Activated naive CD8-positive, alpha-beta T cell (primary cell): ENCODE results near the gene GTF2H3.

Experiments
- H3K27ac Mint-ChIP-seq: one replicate; pipeline ENCODE4 v1.8.0; 2021; ENCODE audit warnings: mixed read lengths
- H3K27me3 Mint-ChIP-seq: one replicate; pipeline ENCODE4 v1.8.0; 2021; ENCODE audit warnings: mixed read lengths
- H3K36me3 Mint-ChIP-seq: one replicate; pipeline ENCODE4 v1.8.0; 2021; ENCODE audit warnings: mixed read lengths
- H3K4me1 Mint-ChIP-seq: one replicate; pipeline ENCODE4 v1.8.0; 2021; ENCODE audit warnings: low read depth, mixed read lengths
- H3K4me3 Mint-ChIP-seq: one replicate; pipeline ENCODE4 v1.8.0; 2021; ENCODE audit warnings: mild to moderate bottlenecking, mixed read lengths
- H3K9me3 Mint-ChIP-seq: one replicate; pipeline ENCODE4 v1.8.0; 2021; ENCODE audit warnings: low read depth, mixed read lengths

The GTF2H3 gene

DNA sequence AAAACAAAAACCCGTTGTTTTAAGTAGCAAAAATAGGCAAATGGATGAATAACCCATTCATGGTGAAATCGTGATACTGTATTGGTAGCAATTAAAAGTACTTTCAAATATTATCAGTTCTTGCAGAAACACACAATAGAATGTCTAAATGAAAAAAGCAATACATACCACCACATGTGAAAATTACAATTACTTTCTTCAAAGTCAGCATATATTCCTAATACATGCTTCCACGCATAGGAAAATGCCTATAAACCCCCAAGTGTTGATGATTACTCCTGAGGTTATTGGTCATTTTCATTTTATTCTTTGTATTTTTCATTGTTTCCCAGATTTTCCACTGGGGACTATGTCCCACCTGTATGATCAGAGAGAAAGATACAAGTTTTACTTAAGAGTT is 16.5 kb upstream of the GTF2H3 start:
- Mint-ChIP-seq H3K4me3 (no peak overlapping the region), H3K27me3 (no peaks in the 10 kb centered on the region), H3K27ac (no peak overlapping the region), H3K9me3 (no peaks in the 10 kb centered on the region), H3K36me3 (peaks cover 12% of the 10 kb centered on the region), H3K4me1 (peaks cover 3% of the 10 kb centered on the region)

DNA sequence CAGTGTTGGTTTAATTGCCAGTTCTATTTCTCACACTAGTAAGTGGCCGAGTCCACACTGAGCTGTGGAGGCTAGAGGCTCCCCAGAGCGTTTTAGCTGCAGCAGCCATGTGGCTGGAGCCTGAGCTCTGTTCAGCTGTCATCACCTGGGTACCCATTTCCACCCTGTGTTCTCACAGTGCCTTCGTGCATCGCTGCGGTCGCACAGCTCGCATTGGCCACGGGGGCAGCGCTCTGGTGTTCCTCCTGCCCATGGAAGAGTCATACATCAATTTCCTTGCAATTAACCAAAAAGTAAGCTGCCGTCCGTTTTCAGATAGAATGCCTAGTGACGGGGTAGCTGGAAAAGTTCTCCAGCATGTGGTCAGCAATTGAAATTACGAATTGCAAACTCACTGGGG is 16.0 kb upstream of the GTF2H3 start:
- no peaks in the 10 kb centered on the region for H3K9me3 Mint-ChIP-seq
- peaks cover 12% of the 10 kb centered on the region for H3K36me3 Mint-ChIP-seq
- H3K27ac Mint-ChIP-seq, result no peak overlapping the region
- no peak overlapping the region for H3K4me3 Mint-ChIP-seq
- no peaks in the 10 kb centered on the region for H3K27me3 Mint-ChIP-seq
- H3K4me1 Mint-ChIP-seq, result peaks cover 3% of the 10 kb centered on the region

DNA sequence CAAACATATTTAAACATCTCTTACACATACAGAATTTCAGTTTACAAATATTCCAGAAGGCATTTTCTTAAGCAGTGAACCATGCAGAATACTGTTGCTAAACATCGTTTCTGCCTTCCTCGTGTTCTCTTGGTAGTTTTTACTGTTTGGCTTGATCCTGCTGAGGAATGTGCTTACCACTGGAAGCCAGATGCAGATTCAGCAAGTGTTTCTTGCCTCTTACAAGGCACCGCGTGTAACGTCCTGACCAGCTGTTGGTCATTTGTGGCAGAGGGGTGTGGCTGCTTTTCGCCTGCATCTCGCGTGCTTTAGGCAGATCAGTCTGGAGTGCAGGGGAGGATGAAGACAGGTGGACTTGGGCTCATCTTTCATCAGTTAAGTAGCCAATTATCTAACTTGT is 12.5 kb upstream of the GTF2H3 start:
- Mint-ChIP-seq H3K27ac (no peak overlapping the region), H3K4me3 (no peak overlapping the region), H3K9me3 (no peaks in the 10 kb centered on the region)

DNA sequence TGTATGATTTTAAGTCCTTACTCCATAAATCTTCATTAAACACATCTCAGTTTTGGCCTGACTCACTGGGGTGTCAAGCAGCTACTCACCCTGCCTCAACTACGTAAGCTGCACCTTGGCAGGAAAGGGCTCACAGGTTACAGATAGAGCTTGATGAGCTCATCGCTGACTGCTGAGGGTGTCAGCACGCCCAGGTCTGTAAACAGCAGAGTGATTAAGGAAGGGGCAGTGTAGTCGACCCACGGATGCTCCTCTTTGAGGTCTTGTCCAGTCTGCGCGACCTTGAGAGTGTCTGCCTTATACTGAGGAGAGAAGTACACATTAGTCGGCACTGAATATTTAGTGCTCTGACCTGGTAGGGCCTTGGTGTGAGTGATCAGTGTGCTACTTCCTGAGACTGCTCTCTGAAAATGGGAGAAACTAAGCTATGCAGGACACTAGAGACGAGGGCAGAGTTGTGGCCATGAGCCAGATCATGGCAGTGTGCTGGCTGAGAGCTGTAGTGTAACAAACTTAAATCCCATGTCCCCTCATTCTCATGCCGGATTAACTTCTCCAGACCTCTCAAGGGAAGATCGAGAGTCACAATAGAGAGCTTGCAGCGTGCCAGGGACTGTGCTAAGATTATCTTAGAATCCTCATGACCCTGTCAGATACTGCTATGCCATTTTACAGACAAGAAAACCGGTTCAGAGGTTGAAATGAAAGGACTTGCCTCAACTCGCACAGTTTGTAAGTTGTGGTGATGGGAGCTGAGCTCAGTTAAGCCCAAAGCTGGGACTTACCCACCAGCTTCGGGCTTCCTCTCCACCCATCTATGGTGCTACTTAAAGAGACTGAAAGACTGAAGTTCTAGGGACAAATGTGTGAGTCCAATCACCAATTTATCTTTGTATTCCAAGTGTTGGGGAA is 11.8 kb upstream of the GTF2H3 start:
- Mint-ChIP-seq H3K36me3 (peaks cover 14% of the 10 kb centered on the region), H3K4me1 (peaks cover 2% of the 10 kb centered on the region), H3K9me3 (no peaks in the 10 kb centered on the region), H3K27ac (no peak overlapping the region), H3K4me3 (no peak overlapping the region), H3K27me3 (no peaks in the 10 kb centered on the region)

More for the DNA sequence above, 12.5 kb upstream of the GTF2H3 start:
- Mint-ChIP-seq H3K36me3 (peaks cover 14% of the 10 kb centered on the region), H3K27me3 (no peaks in the 10 kb centered on the region), H3K4me1 (peaks cover 2% of the 10 kb centered on the region)

- H3K4me1 Mint-ChIP-seq, result peaks cover 35% of the 10 kb centered on the region
- H3K36me3 Mint-ChIP-seq, result peaks cover 5% of the 10 kb centered on the region
- H3K9me3 Mint-ChIP-seq, result no peaks in the 10 kb centered on the region
- no peaks in the 10 kb centered on the region for H3K27me3 Mint-ChIP-seq
- H3K4me3 Mint-ChIP-seq, result peak overlapping the region; percentile 98
- peak overlapping the region; percentile 97 for H3K27ac Mint-ChIP-seq
These were observed 523 bp downstream of the GTF2H3 start for GRCh38 chr12:123634142-123634561.

GRCh38 chr12:123643911-123644310 is 10.3 kb downstream of the GTF2H3 start:
- Mint-ChIP-seq H3K4me1 (peaks cover 4% of the 10 kb centered on the region), H3K27ac (no peak overlapping the region)

DNA sequence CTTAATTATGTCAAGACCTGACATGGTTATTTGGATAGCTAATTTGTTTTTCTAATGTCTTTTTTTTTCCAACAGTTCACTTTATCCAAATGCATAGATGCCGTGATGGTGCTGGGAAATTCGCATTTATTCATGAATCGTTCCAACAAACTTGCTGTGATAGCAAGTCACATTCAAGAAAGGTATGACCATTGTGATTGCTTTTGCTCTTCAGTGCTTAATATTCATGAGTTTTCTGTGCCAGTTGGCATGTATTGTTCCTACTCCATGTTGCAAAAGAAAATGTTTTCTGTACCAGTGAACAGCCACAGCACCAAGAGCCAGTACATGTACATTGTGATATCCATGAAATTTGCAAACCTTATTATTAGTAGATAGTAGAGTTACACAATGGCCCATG is 11.8 kb downstream of the GTF2H3 start:
- no peak overlapping the region for H3K27ac Mint-ChIP-seq
- no peaks in the 10 kb centered on the region for H3K27me3 Mint-ChIP-seq
- H3K4me1 Mint-ChIP-seq, result peaks cover 3% of the 10 kb centered on the region
- no peak overlapping the region for H3K4me3 Mint-ChIP-seq
- H3K36me3 Mint-ChIP-seq, result peaks cover 2% of the 10 kb centered on the region
- H3K9me3 Mint-ChIP-seq, result no peaks in the 10 kb centered on the region

More at GRCh38 chr12:123643911-123644310, 10.3 kb downstream of the GTF2H3 start:
- no peaks in the 10 kb centered on the region for H3K9me3 Mint-ChIP-seq
- H3K36me3 Mint-ChIP-seq, result peaks cover 2% of the 10 kb centered on the region
- H3K27me3 Mint-ChIP-seq, result no peaks in the 10 kb centered on the region
- H3K4me3 Mint-ChIP-seq, result no peak overlapping the region

DNA sequence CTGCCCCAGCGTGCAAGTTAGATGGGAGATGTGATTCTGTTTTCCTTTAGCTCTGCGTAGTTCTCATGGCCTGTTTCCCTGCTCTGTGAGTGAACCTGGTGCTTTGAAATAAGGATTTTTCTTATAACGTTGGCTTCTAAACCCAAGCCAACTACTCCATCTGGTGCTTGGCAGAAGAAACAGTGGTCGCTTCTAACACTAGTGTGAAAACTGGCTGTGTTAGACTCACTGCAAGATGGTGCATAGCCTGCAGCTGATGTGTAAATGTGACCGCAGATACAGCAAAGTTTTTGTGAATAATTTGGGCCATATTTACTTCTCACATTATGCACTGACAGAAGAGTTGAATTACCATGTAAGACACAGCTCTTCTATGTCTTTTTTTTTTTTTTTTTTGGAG is 12.2 kb downstream of the GTF2H3 start:
- Mint-ChIP-seq H3K4me3 (no peak overlapping the region), H3K4me1 (peaks cover 3% of the 10 kb centered on the region), H3K27ac (no peak overlapping the region), H3K27me3 (no peaks in the 10 kb centered on the region), H3K9me3 (no peaks in the 10 kb centered on the region), H3K36me3 (peaks cover 5% of the 10 kb centered on the region)

GRCh38 chr12:123648401-123648800 is 14.8 kb downstream of the GTF2H3 start:
- H3K36me3 Mint-ChIP-seq, result peaks cover 5% of the 10 kb centered on the region
- no peaks in the 10 kb centered on the region for H3K9me3 Mint-ChIP-seq
- H3K4me3 Mint-ChIP-seq, result no peak overlapping the region
- peaks cover 3% of the 10 kb centered on the region for H3K4me1 Mint-ChIP-seq
- H3K27ac Mint-ChIP-seq, result no peak overlapping the region
- no peaks in the 10 kb centered on the region for H3K27me3 Mint-ChIP-seq

GRCh38 chr12:123654129-123654701 is 20.6 kb downstream of the GTF2H3 start:
- no peaks in the 10 kb centered on the region for H3K27me3 Mint-ChIP-seq
- H3K36me3 Mint-ChIP-seq, result peaks cover 10% of the 10 kb centered on the region
- no peaks in the 10 kb centered on the region for H3K4me1 Mint-ChIP-seq
- H3K9me3 Mint-ChIP-seq, result no peaks in the 10 kb centered on the region
- no peak overlapping the region for H3K27ac Mint-ChIP-seq
- no peak overlapping the region for H3K4me3 Mint-ChIP-seq

GRCh38 chr12:123655420-123655819 is 21.8 kb downstream of the GTF2H3 start:
- Mint-ChIP-seq H3K4me3 (no peak overlapping the region), H3K27me3 (no peaks in the 10 kb centered on the region), H3K4me1 (peaks cover 2% of the 10 kb centered on the region), H3K9me3 (no peaks in the 10 kb centered on the region), H3K36me3 (peaks cover 10% of the 10 kb centered on the region), H3K27ac (no peak overlapping the region)

DNA sequence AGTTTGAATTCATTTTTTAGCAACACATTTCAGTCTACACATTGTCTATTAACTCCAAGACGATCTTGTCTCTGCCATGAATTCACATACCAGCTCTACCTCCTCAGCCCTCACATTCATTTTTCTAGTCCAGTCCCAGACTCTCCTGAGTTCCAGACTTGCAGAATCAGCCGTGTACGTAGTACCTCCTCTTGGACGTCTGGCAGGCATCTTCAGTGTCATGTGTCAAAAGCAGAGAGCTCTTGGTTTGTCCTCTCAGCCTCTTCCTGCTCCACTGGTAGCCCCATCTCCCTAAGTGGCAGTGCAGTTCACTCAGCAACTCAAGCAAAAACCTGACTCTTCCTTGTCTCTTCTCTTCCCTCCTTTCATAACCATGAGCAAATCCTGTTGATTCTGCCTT is 22.8 kb downstream of the GTF2H3 start:
- no peaks in the 10 kb centered on the region for H3K9me3 Mint-ChIP-seq
- H3K36me3 Mint-ChIP-seq, result peaks cover 7% of the 10 kb centered on the region
- H3K27me3 Mint-ChIP-seq, result no peaks in the 10 kb centered on the region
- H3K4me1 Mint-ChIP-seq, result peaks cover 2% of the 10 kb centered on the region
- no peak overlapping the region for H3K27ac Mint-ChIP-seq
- no peak overlapping the region for H3K4me3 Mint-ChIP-seq

DNA sequence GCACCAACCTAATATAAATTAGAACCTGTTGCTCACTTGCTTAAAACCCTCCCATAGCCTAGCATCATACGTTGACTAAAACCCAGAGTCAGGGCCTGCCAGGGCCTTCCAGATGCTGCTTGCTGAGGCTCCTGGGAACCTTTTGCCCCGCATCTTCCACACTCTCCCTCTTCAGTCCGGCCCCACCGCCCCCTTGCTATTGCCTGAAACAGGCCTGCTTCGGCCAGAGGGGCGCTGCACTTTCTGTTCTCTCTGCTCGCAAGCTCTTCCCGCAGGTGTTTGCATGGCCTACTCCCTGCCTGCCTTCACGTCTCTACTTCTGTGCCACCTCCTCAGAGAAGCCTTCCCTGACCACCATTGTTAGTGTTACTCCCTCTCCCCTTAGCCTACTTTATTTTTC is 23.6 kb downstream of the GTF2H3 start:
- peak overlapping the region; percentile 12 for H3K27ac Mint-ChIP-seq
- H3K4me1 Mint-ChIP-seq, result peaks cover 2% of the 10 kb centered on the region
- no peaks in the 10 kb centered on the region for H3K9me3 Mint-ChIP-seq
- H3K36me3 Mint-ChIP-seq, result peaks cover 7% of the 10 kb centered on the region
- no peak overlapping the region for H3K4me3 Mint-ChIP-seq
- H3K27me3 Mint-ChIP-seq, result no peaks in the 10 kb centered on the region

- H3K27ac Mint-ChIP-seq, result peak overlapping the region; percentile 16
- no peaks in the 10 kb centered on the region for H3K9me3 Mint-ChIP-seq
- peaks cover 8% of the 10 kb centered on the region for H3K36me3 Mint-ChIP-seq
- H3K4me3 Mint-ChIP-seq, result no peak overlapping the region
- H3K4me1 Mint-ChIP-seq, result peaks cover 2% of the 10 kb centered on the region
- no peaks in the 10 kb centered on the region for H3K27me3 Mint-ChIP-seq
These were observed 26.5 kb downstream of the GTF2H3 start for GRCh38 chr12:123659996-123660727.

GRCh38 chr12:123667771-123668170 is 34.1 kb downstream of the GTF2H3 start:
- Mint-ChIP-seq H3K36me3 (peaks cover 3% of the 10 kb centered on the region), H3K27ac (no peak overlapping the region), H3K4me1 (peaks cover 13% of the 10 kb centered on the region), H3K27me3 (no peaks in the 10 kb centered on the region), H3K4me3 (no peak overlapping the region), H3K9me3 (no peaks in the 10 kb centered on the region)
